Cortex of kidney (tissue), 1 donor: ENCODE results near the gene CGB5.

Experiments used
- DNase-seq: peaks from one replicate; lab custom pipeline; 2025; lab: John Stamatoyannopoulos, UW

The CGB5 gene

GRCh38 chr19:49086296-49086695, 42.6 kb downstream of the CGB5 start:
- DNase-seq, result no peak

GRCh38 chr19:49091391-49092038, 47.9 kb downstream of the CGB5 start:
- DNase-seq, result no peak

- DNase-seq, result no peak
Measured at GRCh38 chr19:49092686-49093085, 49.0 kb downstream of the CGB5 start.
